Adrenal gland (tissue), 5 donors: ENCODE measurements around the gene ACP1.

ENCODE experiments used
- POLR2A ChIP-seq, 2 donors: fragments of 450-650 bp; IDR thresholded peaks; one replicate each; pipeline ENCODE4 v1.6.1; 2017; ENCODE audit warnings: antibody characterized with exemption in 2 of 2, mild to moderate bottlenecking in 2 of 2, moderate library complexity in 1 of 2
- TF ChIP-seq, protein P1 (sequence below), 6 experiments: fragments of 450-650 bp in 4 of 6; fragments of 200-600 bp in 2 of 6; sonication (generic) in 1 of 6; IDR thresholded peaks; 1 replicate in 5 of 6; 2 replicates in 1 of 6; pipeline versions ENCODE4 v1.5.1 to v1.8.0; 2016 to 2021; ENCODE audit warnings: antibody characterized with exemption in 6 of 6, mild to moderate bottlenecking in 2 of 6, moderate library complexity in 1 of 6
- donor health status: DM: no; HTN: no; CAD: no.

- TF ChIP-seq POLR2A (IDR thresholded peaks at IDR 0.05), result no peak
- TF ChIP-seq, protein P1, sequence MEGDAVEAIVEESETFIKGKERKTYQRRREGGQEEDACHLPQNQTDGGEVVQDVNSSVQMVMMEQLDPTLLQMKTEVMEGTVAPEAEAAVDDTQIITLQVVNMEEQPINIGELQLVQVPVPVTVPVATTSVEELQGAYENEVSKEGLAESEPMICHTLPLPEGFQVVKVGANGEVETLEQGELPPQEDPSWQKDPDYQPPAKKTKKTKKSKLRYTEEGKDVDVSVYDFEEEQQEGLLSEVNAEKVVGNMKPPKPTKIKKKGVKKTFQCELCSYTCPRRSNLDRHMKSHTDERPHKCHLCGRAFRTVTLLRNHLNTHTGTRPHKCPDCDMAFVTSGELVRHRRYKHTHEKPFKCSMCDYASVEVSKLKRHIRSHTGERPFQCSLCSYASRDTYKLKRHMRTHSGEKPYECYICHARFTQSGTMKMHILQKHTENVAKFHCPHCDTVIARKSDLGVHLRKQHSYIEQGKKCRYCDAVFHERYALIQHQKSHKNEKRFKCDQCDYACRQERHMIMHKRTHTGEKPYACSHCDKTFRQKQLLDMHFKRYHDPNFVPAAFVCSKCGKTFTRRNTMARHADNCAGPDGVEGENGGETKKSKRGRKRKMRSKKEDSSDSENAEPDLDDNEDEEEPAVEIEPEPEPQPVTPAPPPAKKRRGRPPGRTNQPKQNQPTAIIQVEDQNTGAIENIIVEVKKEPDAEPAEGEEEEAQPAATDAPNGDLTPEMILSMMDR (IDR thresholded peaks at IDR 0.05), result no peak
Measured at GRCh38 chr2:263022-263738, 1.6 kb upstream of the ACP1 start.
